Measurements from ENCODE around the gene DMRT3.
"Not testable (repeated sequence)": the region's sequence is repeated elsewhere in the genome, so short reads cannot be mapped to it uniquely, and the experiment has no call there.

The DMRT3 gene

GRCh38 chr9:971901-972500 is 4.5 kb upstream of the DMRT3 start:
- DNase-seq: no peak

- DNase-seq: no peak
Measured at GRCh38 chr9:972501-973294, 3.8 kb upstream of the DMRT3 start.

DNA sequence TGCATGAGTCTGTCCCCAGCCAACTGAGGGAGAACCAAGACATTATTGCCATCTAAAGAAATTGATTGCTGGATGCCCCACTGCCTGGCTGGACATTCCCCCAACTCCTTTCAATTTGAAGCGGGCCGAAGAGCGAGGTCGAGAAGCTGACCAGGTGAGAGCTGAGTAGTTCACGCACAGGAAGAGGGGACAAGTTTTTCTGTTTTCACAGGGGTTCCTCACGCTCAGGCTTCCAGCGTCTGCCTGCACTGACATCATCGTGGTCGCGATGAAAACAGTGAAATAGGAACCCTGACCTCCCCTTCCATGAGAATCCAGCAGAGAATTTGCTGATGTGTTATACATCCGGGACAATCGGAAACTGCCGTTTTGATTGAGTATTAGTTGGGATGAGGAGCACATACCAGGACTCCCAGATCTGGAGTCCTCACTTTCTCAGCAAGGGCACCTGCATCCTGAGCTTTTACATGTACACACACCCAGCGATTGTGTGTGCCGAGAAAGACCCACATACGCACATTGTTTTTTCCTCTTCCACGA is 3.1 kb upstream of the DMRT3 start:
- no peak for DNase-seq

GRCh38 chr9:974031-974995 is 2.1 kb upstream of the DMRT3 start:
- DNase-seq: no peak

GRCh38 chr9:974996-975739 is 1.3 kb upstream of the DMRT3 start:
- DNase-seq: no peak

GRCh38 chr9:975740-976257 is 656 bp upstream of the DMRT3 start:
- no peak for DNase-seq

GRCh38 chr9:976943-977837 is 735 bp downstream of the DMRT3 start:
- DNase-seq: no peak

- DNase-seq: no peak
Measured at GRCh38 chr9:977838-978830, 1.7 kb downstream of the DMRT3 start.

DNA sequence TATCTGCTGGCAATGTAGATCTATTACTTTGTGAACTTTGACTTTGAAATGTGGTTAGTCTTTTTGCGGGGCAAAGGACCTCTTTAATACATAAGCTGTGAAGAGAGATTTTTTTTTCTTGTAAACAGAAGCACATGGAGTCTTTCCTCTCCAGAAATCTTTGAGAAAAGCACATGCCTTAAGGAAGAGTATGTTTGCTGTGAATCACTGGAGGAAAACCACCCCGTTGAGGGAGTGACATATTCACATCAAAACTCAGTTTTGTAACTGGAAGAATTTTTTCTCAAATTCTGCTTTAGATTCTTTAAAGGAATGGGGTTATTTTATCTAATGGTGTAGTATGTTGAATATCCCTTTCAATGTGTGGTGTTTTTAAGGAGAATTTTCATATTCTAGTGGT is 3.5 kb downstream of the DMRT3 start:
- no peak for DNase-seq

GRCh38 chr9:980640-981039 is 4.2 kb downstream of the DMRT3 start:
- DNase-seq: no peak

GRCh38 chr9:981491-981898 is 5.0 kb downstream of the DMRT3 start:
- no peak for DNase-seq

- no peak for DNase-seq
Measured at GRCh38 chr9:982394-983230, 6.2 kb downstream of the DMRT3 start.

- no peak for DNase-seq
Measured at GRCh38 chr9:994005-994404, 17.6 kb downstream of the DMRT3 start.

DNA sequence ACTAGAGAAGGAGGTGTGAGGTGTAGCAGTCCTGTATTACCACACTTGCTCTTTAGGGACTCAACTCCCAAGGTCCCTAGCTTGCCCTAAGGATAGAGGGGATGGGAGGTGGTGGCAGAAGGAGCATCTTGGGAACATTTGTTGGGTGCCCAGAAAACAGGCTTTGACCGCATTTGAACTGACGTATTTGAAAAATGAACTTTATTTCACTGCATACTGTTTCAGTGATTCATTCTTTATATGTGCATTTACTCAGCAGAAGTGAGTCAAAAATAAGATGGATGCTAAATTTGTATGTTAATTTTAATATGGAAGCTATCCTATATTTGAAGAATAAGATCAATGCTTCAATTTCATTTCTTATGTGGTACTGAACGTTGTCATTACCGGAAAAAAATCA is 18.7 kb downstream of the DMRT3 start:
- DNase-seq: no peak

GRCh38 chr9:995781-996180 is 19.3 kb downstream of the DMRT3 start:
- no peak for DNase-seq

DNA sequence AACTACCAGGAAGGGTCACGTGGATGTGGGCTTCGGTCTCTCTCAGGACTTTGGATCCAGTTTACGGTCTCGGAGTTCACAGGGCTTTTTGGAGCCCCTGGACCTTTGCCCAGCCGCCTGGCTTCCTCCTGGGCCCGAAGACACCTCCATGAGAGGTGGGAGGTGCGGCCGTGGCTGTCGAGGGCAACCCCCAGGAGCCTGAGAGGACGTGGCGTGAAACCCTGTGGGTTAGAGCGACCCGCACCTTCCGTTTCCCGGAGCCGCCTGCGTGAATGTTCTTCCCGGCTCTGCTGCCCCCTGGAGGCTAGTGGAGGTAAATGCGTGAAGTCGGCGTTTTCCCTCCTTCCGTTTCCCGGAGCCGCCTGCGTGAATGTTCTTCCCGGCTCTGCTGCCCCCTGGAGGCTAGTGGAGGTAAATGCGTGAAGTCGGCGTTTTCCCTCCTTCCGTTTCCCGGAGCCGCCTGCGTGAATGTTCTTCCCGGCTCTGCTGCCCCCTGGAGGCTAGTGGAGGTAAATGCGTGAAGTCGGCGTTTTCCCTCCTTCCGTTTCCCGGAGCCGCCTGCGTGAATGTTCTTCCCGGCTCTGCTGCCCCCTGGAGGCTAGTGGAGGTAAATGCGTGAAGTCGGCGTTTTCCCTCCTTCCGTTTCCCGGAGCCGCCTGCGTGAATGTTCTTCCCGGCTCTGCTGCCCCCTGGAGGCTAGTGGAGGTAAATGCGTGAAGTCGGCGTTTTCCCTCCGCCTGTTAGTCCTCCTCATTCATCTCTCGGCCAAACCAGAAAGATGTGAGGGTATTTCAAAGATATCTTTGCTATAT is 22.1 kb downstream of the DMRT3 start:
- DNase-seq: not testable (repeated sequence)

- no peak for DNase-seq
Measured at GRCh38 chr9:1001838-1002237, 25.4 kb downstream of the DMRT3 start.

GRCh38 chr9:1002678-1003077 is 26.2 kb downstream of the DMRT3 start:
- no peak for DNase-seq
